KBM-7 (cell line): ENCODE data around the gene GLG1.

Source experiments
- DNase-seq: peaks from one replicate; pipeline ENCODE4 v3.0.0-alpha.2; 2015
- in situ Hi-C: fragments of 300-500 bp; cut with MboI; formaldehyde crosslinking; loops from 2 replicates; pipeline ENCODE4 v1.14.3; 2020; ENCODE audit warnings: low sequenced_read_pairs, low pct_unique_long_range_greater_than_20kb, mixed read lengths

The GLG1 gene

GRCh38 chr16:74500907-74501306, 106.0 kb downstream of the GLG1 start:
- in situ Hi-C loops = no loop called here
- DNase-seq = no peak

- in situ Hi-C loops = no loop called here
- DNase-seq = no peak
Observed at GRCh38 chr16:74499114-74499513, 107.8 kb downstream of the GLG1 start.

GRCh38 chr16:74497761-74498160, 109.2 kb downstream of the GLG1 start:
- in situ Hi-C loops = no loop called here
- DNase-seq = no peak

- in situ Hi-C loops = no loop called here
- DNase-seq = no peak
Observed at GRCh38 chr16:74496054-74496453, 110.9 kb downstream of the GLG1 start.

- no peak for DNase-seq
- in situ Hi-C loops = no loop called here
Observed at GRCh38 chr16:74492976-74493375, 113.9 kb downstream of the GLG1 start.

- no peak for DNase-seq
- in situ Hi-C loops = no loop called here
Observed at GRCh38 chr16:74487634-74488495, 119.0 kb downstream of the GLG1 start.

- in situ Hi-C loops = no loop called here
- DNase-seq = no peak
Observed at GRCh38 chr16:74485916-74486315, 121.0 kb downstream of the GLG1 start.

- in situ Hi-C loops = no loop called here
- no peak for DNase-seq
Observed at GRCh38 chr16:74480150-74481029, 126.5 kb downstream of the GLG1 start.

GRCh38 chr16:74477226-74477625, 129.7 kb downstream of the GLG1 start:
- in situ Hi-C loops = no loop called here
- DNase-seq = no peak

- no peak for DNase-seq
- in situ Hi-C loops = no loop called here
Observed at GRCh38 chr16:74474416-74474815, 132.5 kb downstream of the GLG1 start.

GRCh38 chr16:74472540-74472939, 134.4 kb downstream of the GLG1 start:
- no peak for DNase-seq
- in situ Hi-C loops = no loop called here

GRCh38 chr16:74472010-74472409, 134.9 kb downstream of the GLG1 start:
- in situ Hi-C loops = no loop called here
- DNase-seq = no peak

- in situ Hi-C loops = no loop called here
- DNase-seq = no peak
Observed at GRCh38 chr16:74469946-74470478, 136.9 kb downstream of the GLG1 start.

- in situ Hi-C loops = no loop called here
- no peak for DNase-seq
Observed at GRCh38 chr16:74468807-74469525, 137.9 kb downstream of the GLG1 start.

GRCh38 chr16:74466872-74467271, 140.0 kb downstream of the GLG1 start:
- DNase-seq = no peak
- in situ Hi-C loops = no loop called here

- in situ Hi-C loops = no loop called here
- no peak for DNase-seq
Observed at GRCh38 chr16:74465851-74466685, 140.8 kb downstream of the GLG1 start.

- in situ Hi-C loops = no loop called here
- DNase-seq = no peak
Observed at GRCh38 chr16:74465281-74465680, 141.6 kb downstream of the GLG1 start.

- peak; percentile 34 for DNase-seq
- in situ Hi-C loops = no loop called here
Observed at GRCh38 chr16:74463888-74464287, 143.0 kb downstream of the GLG1 start.

- no peak for DNase-seq
- in situ Hi-C loops = no loop called here
Observed at GRCh38 chr16:74462361-74462760, 144.6 kb downstream of the GLG1 start.
